GM19025 (cell line): ENCODE results near the gene CUEDC2.
A peak's percentile ranks its signal among the peaks of the same experiment; 100 is the strongest.

Experiments
- ATAC-seq: cut with Tn5 transposase; IDR thresholded peaks from one replicate; pipeline ENCODE4 v1.9.1; 2021; ENCODE audit warnings: mild to moderate bottlenecking, low read depth, moderate library complexity; ENCODE audit not compliant: unreplicated experiment

The CUEDC2 gene

GRCh38 chr10:102426803-102427287, 5.5 kb downstream of the CUEDC2 start:
- ATAC-seq = no peak

GRCh38 chr10:102425444-102425843, 6.9 kb downstream of the CUEDC2 start:
- no peak for ATAC-seq

GRCh38 chr10:102424916-102425315, 7.5 kb downstream of the CUEDC2 start:
- no peak for ATAC-seq

GRCh38 chr10:102424145-102424544, 8.2 kb downstream of the CUEDC2 start:
- ATAC-seq = no peak

- no peak for ATAC-seq
These were observed 8.9 kb downstream of the CUEDC2 start for GRCh38 chr10:102423372-102423968.

- no peak for ATAC-seq
These were observed 9.7 kb downstream of the CUEDC2 start for GRCh38 chr10:102422545-102423129.

- no peak for ATAC-seq
These were observed 10.4 kb downstream of the CUEDC2 start for GRCh38 chr10:102421757-102422512.

GRCh38 chr10:102421507-102421756, 10.9 kb downstream of the CUEDC2 start:
- ATAC-seq = no peak

GRCh38 chr10:102420714-102421506, 11.5 kb downstream of the CUEDC2 start, which contains the start of gene FBXL15:
FBXL15 (plus strand) TSS chr10:102420836; CDS start chr10:102421130, 294 bp downstream.
- peak; percentile 75 for ATAC-seq

- ATAC-seq = no peak
These were observed 12.1 kb downstream of the CUEDC2 start for GRCh38 chr10:102420181-102420713.

- no peak for ATAC-seq
These were observed 12.8 kb downstream of the CUEDC2 start for GRCh38 chr10:102419269-102420180.

GRCh38 chr10:102418622-102419268, 13.6 kb downstream of the CUEDC2 start, which contains the start of gene PSD:
PSD (minus strand) TSS chr10:102418785; CDS start chr10:102417038, 1,747 bp downstream.
- ATAC-seq = no peak

- ATAC-seq = no peak
These were observed 15.7 kb downstream of the CUEDC2 start for GRCh38 chr10:102416695-102417094.

- ATAC-seq = no peak
These were observed 16.1 kb downstream of the CUEDC2 start for GRCh38 chr10:102416283-102416682.

- no peak for ATAC-seq
These were observed 17.6 kb downstream of the CUEDC2 start for GRCh38 chr10:102414749-102415148.

- ATAC-seq = no peak
These were observed 18.4 kb downstream of the CUEDC2 start for GRCh38 chr10:102413806-102414561.

GRCh38 chr10:102413053-102413705, 19.2 kb downstream of the CUEDC2 start:
- ATAC-seq = no peak

GRCh38 chr10:102412293-102412692, 20.1 kb downstream of the CUEDC2 start:
- ATAC-seq = no peak
